ENCODE data around the gene PPM1H. TPM values are rescaled to one million over a fixed set of nuclear protein-coding genes. Genes with fewer than 3 reads are reported as not detected.

PPM1H gene
- total RNA-seq, 2 donors from 2014 or later: 1.3 to 2.8 TPM

- DNase-seq (ENCODE audit: low spot score): no peak
- intact Hi-C loops (cut with DNase I): no loop called here
These were observed 147.9 kb downstream of the PPM1H start for GRCh38 chr12:62787023-62787422.

GRCh38 chr12:62785941-62786559 is 148.9 kb downstream of the PPM1H start:
- intact Hi-C loops (cut with DNase I): no loop called here
- DNase-seq (ENCODE audit: low spot score): no peak

- intact Hi-C loops (cut with DNase I): no loop called here
- no peak for DNase-seq (ENCODE audit: low spot score)
These were observed 150.4 kb downstream of the PPM1H start for GRCh38 chr12:62784576-62784975.

- intact Hi-C loops (cut with DNase I): no loop called here
- DNase-seq (ENCODE audit: low spot score): no peak
These were observed 151.1 kb downstream of the PPM1H start for GRCh38 chr12:62783881-62784280.

- intact Hi-C loops (cut with DNase I): no loop called here
- DNase-seq (ENCODE audit: low spot score): no peak
These were observed 153.6 kb downstream of the PPM1H start for GRCh38 chr12:62781136-62781880.

GRCh38 chr12:62779488-62779887 is 155.5 kb downstream of the PPM1H start:
- intact Hi-C loops (cut with DNase I): no loop called here
- DNase-seq (ENCODE audit: low spot score): no peak

GRCh38 chr12:62778187-62778586 is 156.8 kb downstream of the PPM1H start:
- intact Hi-C loops (cut with DNase I): no loop called here
- DNase-seq (ENCODE audit: low spot score): no peak

GRCh38 chr12:62776997-62777396 is 158.0 kb downstream of the PPM1H start:
- intact Hi-C loops (cut with DNase I): no loop called here
- no peak for DNase-seq (ENCODE audit: low spot score)

GRCh38 chr12:62776575-62776974 is 158.4 kb downstream of the PPM1H start:
- no peak for DNase-seq (ENCODE audit: low spot score)
- intact Hi-C loops (cut with DNase I): no loop called here

GRCh38 chr12:62774794-62775193 is 160.2 kb downstream of the PPM1H start:
- DNase-seq (ENCODE audit: low spot score): no peak
- intact Hi-C loops (cut with DNase I): no loop called here

GRCh38 chr12:62772416-62772955 is 162.5 kb downstream of the PPM1H start:
- intact Hi-C loops (cut with DNase I): no loop called here
- no peak for DNase-seq (ENCODE audit: low spot score)

GRCh38 chr12:62771828-62772227 is 163.1 kb downstream of the PPM1H start:
- DNase-seq (ENCODE audit: low spot score): no peak
- intact Hi-C loops (cut with DNase I): no loop called here

- intact Hi-C loops (cut with DNase I): no loop called here
- DNase-seq (ENCODE audit: low spot score): no peak
These were observed 164.6 kb downstream of the PPM1H start for GRCh38 chr12:62770381-62770780.

GRCh38 chr12:62769076-62769619 is 165.8 kb downstream of the PPM1H start:
- DNase-seq (ENCODE audit: low spot score): no peak
- intact Hi-C loops (cut with DNase I): no loop called here

GRCh38 chr12:62767946-62768345 is 167.0 kb downstream of the PPM1H start:
- DNase-seq (ENCODE audit: low spot score): no peak
- intact Hi-C loops (cut with DNase I): no loop called here

GRCh38 chr12:62767496-62767895 is 167.5 kb downstream of the PPM1H start:
- intact Hi-C loops (cut with DNase I): no loop called here
- DNase-seq (ENCODE audit: low spot score): no peak

GRCh38 chr12:62766496-62766895 is 168.5 kb downstream of the PPM1H start:
- DNase-seq (ENCODE audit: low spot score): no peak
- intact Hi-C loops (cut with DNase I): no loop called here

GRCh38 chr12:62763861-62764645 is 170.9 kb downstream of the PPM1H start:
- DNase-seq (ENCODE audit: low spot score): no peak
- intact Hi-C loops (cut with DNase I): no loop called here

- no peak for DNase-seq (ENCODE audit: low spot score)
- intact Hi-C loops (cut with DNase I): no loop called here
These were observed 171.6 kb downstream of the PPM1H start for GRCh38 chr12:62763312-62763711.

- intact Hi-C loops (cut with DNase I): no loop called here
These were observed 172.3 kb downstream of the PPM1H start for GRCh38 chr12:62762645-62763044.

More at GRCh38 chr12:62762645-62763044, 172.3 kb downstream of the PPM1H start:
- no peak for DNase-seq (ENCODE audit: low spot score)

Measured in posterior vena cava (tissue), 2 donors.